KMS-11 (cell line): ENCODE measurements around the gene PFKL.
"Not testable (repeated sequence)": the region's sequence is repeated elsewhere in the genome, so short reads cannot be mapped to it uniquely, and the experiment has no call there.

ENCODE experiments used
- H2AFZ ChIP-seq: fragments of 200-600 bp; sonication (generic); 2 replicates; pipeline ENCODE4 v1.6.1; 2016; ENCODE audit warnings: antibody characterized with exemption, mixed run types, low read depth
- H3K27ac ChIP-seq: fragments of 200-600 bp; sonication (generic); 2 replicates; pipeline ENCODE4 v1.6.1; 2016; ENCODE audit warnings: mild to moderate bottlenecking, mixed run types
- H3K27me3 ChIP-seq: fragments of 200-600 bp; sonication (generic); 2 replicates; pipeline ENCODE4 v1.6.1; 2017; ENCODE audit warnings: mild to moderate bottlenecking, low read depth, mixed run types, moderate library complexity; ENCODE audit not compliant: insufficient read depth
- H3K36me3 ChIP-seq: fragments of 200-600 bp; sonication (generic); 2 replicates; pipeline ENCODE4 v1.6.1; 2017; ENCODE audit warnings: mild to moderate bottlenecking, mixed run types; ENCODE audit not compliant: insufficient read depth
- H3K4me1 ChIP-seq: fragments of 200-600 bp; sonication (generic); 2 replicates; pipeline ENCODE4 v1.6.1; 2016; ENCODE audit warnings: mild to moderate bottlenecking, low read depth, mixed run types; ENCODE audit not compliant: poor library complexity, severe bottlenecking
- H3K4me2 ChIP-seq: fragments of 200-600 bp; sonication (generic); 2 replicates; pipeline ENCODE4 v1.7.0; 2016; ENCODE audit warnings: mild to moderate bottlenecking, mixed run types
- H3K4me3 ChIP-seq: fragments of 200-600 bp; sonication (generic); IDR thresholded peaks from 2 replicates; pipeline ENCODE4 v1.6.1; 2017; ENCODE audit warnings: low read depth, low read length, mixed read lengths; ENCODE audit not compliant: insufficient read depth
- H3K79me2 ChIP-seq: fragments of 200-600 bp; sonication (generic); 2 replicates; pipeline ENCODE4 v1.6.1; 2016; ENCODE audit warnings: low read depth, mixed run types; ENCODE audit not compliant: insufficient read depth
- H3K9ac ChIP-seq: fragments of 200-600 bp; sonication (generic); 2 replicates; pipeline ENCODE4 v1.6.1; 2016; ENCODE audit warnings: mild to moderate bottlenecking, mixed run types
- H4K20me1 ChIP-seq: fragments of 200-600 bp; sonication (generic); 2 replicates; pipeline ENCODE4 v1.6.1; 2016; ENCODE audit warnings: mild to moderate bottlenecking, mixed run types; ENCODE audit not compliant: insufficient read depth
- CTCF ChIP-seq: fragments of 200-600 bp; sonication (generic); conservative IDR thresholded peaks from 2 replicates; pipeline ENCODE4 v1.6.1; 2017; ENCODE audit warnings: low read depth, mild to moderate bottlenecking, antibody characterized with exemption, low read length, moderate library complexity, mixed read lengths

PFKL gene

GRCh38 chr21:44299085-44299457, 782 bp upstream of the PFKL start:
- H3K79me2 ChIP-seq: peaks cover 37% of the 10 kb centered on the region
- peak overlapping the region; percentile 77 for H3K9ac ChIP-seq
- no peak overlapping the region for H3K4me3 ChIP-seq
- H4K20me1 ChIP-seq: no peaks in the 10 kb centered on the region
- TF ChIP-seq CTCF: no peak
- H3K36me3 ChIP-seq: no peaks in the 10 kb centered on the region
- peak overlapping the region; percentile 88 for H3K27ac ChIP-seq
- peaks cover 52% of the 10 kb centered on the region for H3K4me1 ChIP-seq
- H3K4me2 ChIP-seq: peak overlapping the region; percentile 86
- H2AFZ ChIP-seq: peak overlapping the region; percentile 48; the same call in 1 of the 2 replicates
- H3K27me3 ChIP-seq: no peaks in the 10 kb centered on the region

DNA sequence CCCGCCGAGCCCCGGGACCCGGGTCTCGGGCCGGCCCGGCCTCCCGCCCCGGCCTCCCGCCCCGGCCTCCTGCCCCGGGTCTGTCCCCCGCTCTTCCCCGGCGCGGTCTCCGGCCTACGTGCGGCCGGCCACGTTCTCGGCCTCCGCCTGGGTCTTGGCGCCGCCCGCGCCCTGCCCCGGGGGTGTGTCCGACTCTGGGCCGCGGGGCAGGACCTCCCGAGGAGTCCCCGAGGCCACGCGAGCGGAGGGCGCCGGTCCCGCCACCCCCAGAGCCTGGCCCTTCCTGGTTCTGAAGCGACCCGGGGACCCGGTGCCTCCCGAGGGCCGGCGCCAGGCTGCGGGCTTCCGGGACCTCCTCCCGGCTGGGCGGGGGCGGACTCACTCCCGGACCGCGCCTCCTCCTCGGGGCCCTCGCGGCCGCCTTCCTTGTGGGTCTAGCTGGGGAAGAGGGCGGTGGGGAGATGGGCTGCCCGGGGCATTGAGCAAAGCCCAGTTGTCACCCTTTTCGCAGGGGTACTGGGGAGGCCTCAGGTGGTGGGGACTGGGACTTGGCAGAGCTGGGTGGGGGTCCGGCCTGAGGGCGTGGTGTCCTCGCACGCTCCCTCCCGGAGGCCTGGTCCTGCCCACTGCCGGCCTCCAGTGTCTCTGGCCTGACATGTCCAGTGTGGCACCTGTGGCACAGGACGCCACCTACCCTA, 558 bp downstream of the PFKL start:
- H3K4me2 ChIP-seq: peak overlapping the region; percentile 95
- H3K4me3 ChIP-seq: no peak overlapping the region
- no peaks in the 10 kb centered on the region for H3K27me3 ChIP-seq
- TF ChIP-seq CTCF: no peak
- peaks cover 51% of the 10 kb centered on the region for H3K4me1 ChIP-seq
- peaks cover 39% of the 10 kb centered on the region for H3K79me2 ChIP-seq
- H4K20me1 ChIP-seq: no peaks in the 10 kb centered on the region
- no peak overlapping the region for H2AFZ ChIP-seq
- H3K27ac ChIP-seq: peak overlapping the region; percentile 61
- H3K36me3 ChIP-seq: no peaks in the 10 kb centered on the region
- peak overlapping the region; percentile 72 for H3K9ac ChIP-seq

GRCh38 chr21:44301141-44301540, 1.3 kb downstream of the PFKL start:
- H2AFZ ChIP-seq: no peak overlapping the region
- peaks cover 46% of the 10 kb centered on the region for H3K79me2 ChIP-seq
- no peak for TF ChIP-seq CTCF
- no peak overlapping the region; the same call in 1 of the 2 replicates for H3K27ac ChIP-seq
- H3K36me3 ChIP-seq: no peaks in the 10 kb centered on the region
- H4K20me1 ChIP-seq: no peaks in the 10 kb centered on the region
- peak overlapping the region; percentile 95 for H3K4me2 ChIP-seq
- H3K9ac ChIP-seq: peak overlapping the region; percentile 72; the same call in 1 of the 2 replicates
- no peak overlapping the region for H3K4me3 ChIP-seq
- no peaks in the 10 kb centered on the region for H3K27me3 ChIP-seq
- H3K4me1 ChIP-seq: peaks cover 43% of the 10 kb centered on the region

DNA sequence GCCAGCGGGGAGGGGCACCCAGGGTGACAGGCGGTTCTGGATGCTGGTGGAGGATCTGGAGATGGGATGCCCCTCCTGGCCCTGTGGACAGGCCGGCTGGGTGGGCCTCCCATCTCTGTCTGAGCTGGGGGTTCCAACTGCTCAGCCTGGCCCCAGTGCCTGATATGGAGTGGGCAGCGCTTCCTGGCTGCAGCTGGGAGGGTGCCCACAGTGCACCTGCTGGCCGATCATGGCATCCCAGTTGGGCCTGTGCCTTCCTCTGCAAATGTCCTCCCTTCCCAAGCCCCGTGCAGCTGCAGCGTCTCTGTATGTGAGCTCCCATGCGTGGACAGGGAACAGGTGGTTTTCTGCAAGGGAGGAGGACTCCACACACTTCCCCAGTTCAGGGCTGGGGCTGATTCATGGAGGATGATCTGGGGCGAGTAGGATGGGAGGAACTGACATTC, 2.1 kb downstream of the PFKL start:
- H3K4me1 ChIP-seq: peaks cover 39% of the 10 kb centered on the region
- H3K79me2 ChIP-seq: peaks cover 52% of the 10 kb centered on the region
- no peak overlapping the region for H2AFZ ChIP-seq
- no peaks in the 10 kb centered on the region for H4K20me1 ChIP-seq
- H3K27ac ChIP-seq: no peak overlapping the region
- no peaks in the 10 kb centered on the region for H3K36me3 ChIP-seq
- no peak overlapping the region for H3K4me3 ChIP-seq
- H3K4me2 ChIP-seq: peak overlapping the region; percentile 95; the same call in 1 of the 2 replicates
- no peak overlapping the region for H3K9ac ChIP-seq
- TF ChIP-seq CTCF: no peak
- H3K27me3 ChIP-seq: no peaks in the 10 kb centered on the region

DNA sequence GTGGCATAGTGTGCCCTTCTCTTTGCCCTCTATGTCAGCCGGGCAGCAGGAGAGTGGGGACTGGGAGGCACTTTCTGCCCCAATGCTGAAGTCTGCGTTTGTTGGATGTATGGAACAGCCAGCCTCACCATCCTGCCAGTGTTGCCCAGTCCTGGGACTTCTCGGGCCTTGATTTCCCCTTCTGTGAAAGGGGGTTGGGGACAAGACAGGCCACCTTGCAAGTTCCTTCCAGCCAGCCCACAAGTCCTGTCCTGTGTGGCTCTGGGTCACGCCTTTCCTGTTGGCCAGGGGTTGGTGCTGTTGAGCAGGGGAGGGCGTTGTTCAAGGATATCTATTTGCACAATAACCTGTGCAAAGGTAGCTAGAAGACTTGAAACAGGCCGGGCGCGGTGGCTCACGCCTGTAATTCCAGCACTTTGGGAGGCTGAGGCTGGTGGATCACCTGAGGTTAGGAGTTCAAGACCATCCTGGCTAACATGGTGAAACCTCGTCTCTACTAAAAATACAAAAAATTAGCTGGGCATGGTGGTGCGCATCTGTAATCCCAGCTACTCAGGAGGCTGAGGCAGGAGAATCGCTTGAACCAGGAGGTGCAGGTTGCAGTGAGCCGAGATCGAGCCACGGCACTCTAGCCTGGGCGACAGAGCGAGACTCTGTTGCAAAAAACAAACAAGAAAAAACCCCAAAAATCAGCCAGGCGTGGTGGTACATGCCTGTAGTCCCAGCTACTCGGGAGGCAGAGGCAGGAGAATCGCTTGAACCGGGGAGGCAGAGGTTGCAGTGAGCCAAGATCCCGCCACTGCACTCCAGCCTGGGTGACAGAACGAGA, 2.9 kb downstream of the PFKL start:
- H3K4me2 ChIP-seq, H4K20me1 ChIP-seq, H3K4me3 ChIP-seq, H3K27me3 ChIP-seq, H3K27ac ChIP-seq, H3K36me3 ChIP-seq, H2AFZ ChIP-seq, H3K9ac ChIP-seq: not testable (repeated sequence)
- Histone ChIP-seq H3K79me2 (peaks cover 60% of the 10 kb centered on the region), H3K4me1 (peaks cover 31% of the 10 kb centered on the region)
